ENCODE data around the gene SEPTIN5. TPM values are rescaled to one million over a fixed set of nuclear protein-coding genes. Genes with fewer than 3 reads are reported as not detected.

SEPTIN5 gene
- total RNA-seq, 3 donors from 2014 or later = 1.2 to 17.8 (median 2.7) TPM

GRCh38 chr22:19753996-19754700 lies 39.8 kb downstream of the SEPTIN5 start:
- no peaks in the 10 kb centered on the region for H3K36me3 ChIP-seq (ENCODE audit: low read depth)
- TF ChIP-seq, protein P1, sequence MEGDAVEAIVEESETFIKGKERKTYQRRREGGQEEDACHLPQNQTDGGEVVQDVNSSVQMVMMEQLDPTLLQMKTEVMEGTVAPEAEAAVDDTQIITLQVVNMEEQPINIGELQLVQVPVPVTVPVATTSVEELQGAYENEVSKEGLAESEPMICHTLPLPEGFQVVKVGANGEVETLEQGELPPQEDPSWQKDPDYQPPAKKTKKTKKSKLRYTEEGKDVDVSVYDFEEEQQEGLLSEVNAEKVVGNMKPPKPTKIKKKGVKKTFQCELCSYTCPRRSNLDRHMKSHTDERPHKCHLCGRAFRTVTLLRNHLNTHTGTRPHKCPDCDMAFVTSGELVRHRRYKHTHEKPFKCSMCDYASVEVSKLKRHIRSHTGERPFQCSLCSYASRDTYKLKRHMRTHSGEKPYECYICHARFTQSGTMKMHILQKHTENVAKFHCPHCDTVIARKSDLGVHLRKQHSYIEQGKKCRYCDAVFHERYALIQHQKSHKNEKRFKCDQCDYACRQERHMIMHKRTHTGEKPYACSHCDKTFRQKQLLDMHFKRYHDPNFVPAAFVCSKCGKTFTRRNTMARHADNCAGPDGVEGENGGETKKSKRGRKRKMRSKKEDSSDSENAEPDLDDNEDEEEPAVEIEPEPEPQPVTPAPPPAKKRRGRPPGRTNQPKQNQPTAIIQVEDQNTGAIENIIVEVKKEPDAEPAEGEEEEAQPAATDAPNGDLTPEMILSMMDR (IDR thresholded peaks at IDR 0.05) = no peak
- intact Hi-C loops (cut with DNase I, micrococcal nuclease) = no loop called here
- no peak overlapping the region for H3K4me3 ChIP-seq
- no peak for ATAC-seq
- H3K4me1 ChIP-seq (ENCODE audit: low read depth) = peaks cover 7% of the 10 kb centered on the region
- H3K9me3 ChIP-seq = no peaks in the 10 kb centered on the region
- no peak for DNase-seq

GRCh38 chr22:19754701-19755144 lies 40.4 kb downstream of the SEPTIN5 start:
- ATAC-seq = no peak

GRCh38 chr22:19755145-19755710 lies 40.9 kb downstream of the SEPTIN5 start:
- intact Hi-C loops (cut with DNase I, micrococcal nuclease) = no loop called here
- TF ChIP-seq, protein P1 (IDR thresholded peaks at IDR 0.05) = no peak
- Histone ChIP-seq H3K4me1 (ENCODE audit: low read depth) (peaks cover 7% of the 10 kb centered on the region), H3K36me3 (ENCODE audit: low read depth) (no peaks in the 10 kb centered on the region), H3K4me3 (no peak overlapping the region), H3K9me3 (no peaks in the 10 kb centered on the region)
- DNase-seq (no peak), ATAC-seq (no peak)

More at GRCh38 chr22:19754701-19755144, 40.4 kb downstream of the SEPTIN5 start:
- Histone ChIP-seq H3K36me3 (ENCODE audit: low read depth) (no peaks in the 10 kb centered on the region), H3K4me3 (no peak overlapping the region), H3K4me1 (ENCODE audit: low read depth) (peaks cover 7% of the 10 kb centered on the region), H3K9me3 (no peaks in the 10 kb centered on the region)
- TF ChIP-seq, protein P1 (IDR thresholded peaks at IDR 0.05) = no peak
- intact Hi-C loops (cut with DNase I, micrococcal nuclease) = no loop called here
- no peak for DNase-seq

- TF ChIP-seq, protein P1 (IDR thresholded peaks at IDR 0.05) = no peak
- Histone ChIP-seq H3K9me3 (no peaks in the 10 kb centered on the region), H3K4me3 (no peak overlapping the region), H3K36me3 (ENCODE audit: low read depth) (no peaks in the 10 kb centered on the region), H3K4me1 (ENCODE audit: low read depth) (peaks cover 7% of the 10 kb centered on the region)
- ATAC-seq = no peak
- no peak for DNase-seq
- intact Hi-C loops (cut with DNase I, micrococcal nuclease) = no loop called here
Measured at GRCh38 chr22:19755722-19756287, 41.5 kb downstream of the SEPTIN5 start.

GRCh38 chr22:19756288-19757128 lies 42.2 kb downstream of the SEPTIN5 start:
- no peaks in the 10 kb centered on the region for H3K9me3 ChIP-seq
- no peak overlapping the region for H3K4me3 ChIP-seq
- H3K4me1 ChIP-seq (ENCODE audit: low read depth) = peaks cover 7% of the 10 kb centered on the region
- TF ChIP-seq, protein P1 (IDR thresholded peaks at IDR 0.05) = peak; percentile 16
- H3K36me3 ChIP-seq (ENCODE audit: low read depth) = no peaks in the 10 kb centered on the region
- ATAC-seq (peak; percentile 80), DNase-seq (peak in 2 of 3 donors; percentile 62 to 78)
- intact Hi-C loops (cut with DNase I, micrococcal nuclease) = no loop called here
